ENCODE results near the gene IRF2. TPM values are rescaled to one million over a fixed set of nuclear protein-coding genes. Genes with fewer than 3 reads are reported as not detected.

Gene IRF2
- total RNA-seq, 2 experiments from 2014 or later = 11.4 to 14.9 TPM

DNA sequence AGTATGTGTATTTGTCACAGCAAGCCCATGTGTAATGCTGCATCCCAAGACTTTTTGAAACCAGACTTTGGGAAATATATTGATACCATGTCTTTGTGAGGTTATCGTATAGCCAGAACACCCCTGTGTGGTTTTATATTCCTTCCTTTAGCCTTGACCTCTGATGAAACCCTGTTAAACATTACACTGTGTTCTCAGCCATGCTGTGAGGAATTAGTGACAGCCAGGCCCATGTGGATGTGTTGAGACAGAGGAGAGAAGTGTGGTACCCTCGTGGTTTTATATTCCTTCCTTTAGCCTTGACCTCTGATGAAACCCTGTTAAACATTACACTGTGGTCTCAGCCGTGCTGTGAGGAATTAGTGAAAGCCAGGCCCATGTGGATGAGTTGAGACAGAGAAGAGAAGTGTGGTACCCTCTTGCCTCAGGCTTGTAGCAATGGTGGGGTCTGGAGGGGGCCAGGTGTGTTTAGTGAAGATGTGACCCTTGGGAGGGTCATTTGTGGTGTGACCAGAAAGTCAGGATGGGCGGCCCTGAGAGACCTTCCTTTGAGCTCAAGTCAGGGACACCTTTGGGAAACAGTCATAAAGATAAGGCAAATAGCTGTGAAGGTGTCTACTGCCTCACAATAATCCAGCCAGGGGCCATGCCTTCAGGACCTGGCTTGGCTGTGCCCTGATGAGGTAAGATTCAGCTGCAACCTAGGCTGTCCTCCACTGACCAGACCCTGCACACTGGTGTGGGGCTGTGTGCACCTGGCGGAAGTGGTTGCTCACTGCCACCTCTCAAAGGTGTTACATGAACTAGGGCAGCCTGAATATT is 110.0 kb downstream of the IRF2 start:
- intact Hi-C loops (cut with DNase I, micrococcal nuclease) = no loop called here
- Mint-ChIP-seq H3K27ac (no peak overlapping the region), H3K4me3 (no peak overlapping the region), H3K36me3 (ENCODE audit: low read depth) (no peaks in the 10 kb centered on the region), H3K9me3 (no peaks in the 10 kb centered on the region), H3K27me3 (no peaks in the 10 kb centered on the region), H3K4me1 (ENCODE audit: low read depth) (no peaks in the 10 kb centered on the region)
- DNase-seq (no peak), ATAC-seq (ENCODE audit: poor library complexity) (no peak)
- CTCF ChIA-PET = no interaction called here
- TF ChIP-seq, protein P1, sequence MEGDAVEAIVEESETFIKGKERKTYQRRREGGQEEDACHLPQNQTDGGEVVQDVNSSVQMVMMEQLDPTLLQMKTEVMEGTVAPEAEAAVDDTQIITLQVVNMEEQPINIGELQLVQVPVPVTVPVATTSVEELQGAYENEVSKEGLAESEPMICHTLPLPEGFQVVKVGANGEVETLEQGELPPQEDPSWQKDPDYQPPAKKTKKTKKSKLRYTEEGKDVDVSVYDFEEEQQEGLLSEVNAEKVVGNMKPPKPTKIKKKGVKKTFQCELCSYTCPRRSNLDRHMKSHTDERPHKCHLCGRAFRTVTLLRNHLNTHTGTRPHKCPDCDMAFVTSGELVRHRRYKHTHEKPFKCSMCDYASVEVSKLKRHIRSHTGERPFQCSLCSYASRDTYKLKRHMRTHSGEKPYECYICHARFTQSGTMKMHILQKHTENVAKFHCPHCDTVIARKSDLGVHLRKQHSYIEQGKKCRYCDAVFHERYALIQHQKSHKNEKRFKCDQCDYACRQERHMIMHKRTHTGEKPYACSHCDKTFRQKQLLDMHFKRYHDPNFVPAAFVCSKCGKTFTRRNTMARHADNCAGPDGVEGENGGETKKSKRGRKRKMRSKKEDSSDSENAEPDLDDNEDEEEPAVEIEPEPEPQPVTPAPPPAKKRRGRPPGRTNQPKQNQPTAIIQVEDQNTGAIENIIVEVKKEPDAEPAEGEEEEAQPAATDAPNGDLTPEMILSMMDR (IDR thresholded peaks at IDR 0.05) = no peak
- peaks cover 0 to 4% of the 10 kb centered on the region in 2 experiments for H3K9me3 ChIP-seq (ENCODE audit: control insufficient read depth in 1 of 2, insufficient read depth in 1 of 2, low read length in 2 of 2)
- POLR2A ChIA-PET = no interaction called here
- H3K4me1 ChIP-seq (ENCODE audit: insufficient read depth, low read length) = no peaks in the 10 kb centered on the region
- H3K27me3 ChIP-seq (ENCODE audit: control insufficient read depth in 1 of 2, insufficient read depth in 2 of 2, low read length in 2 of 2) = no peaks in the 10 kb centered on the region
- H3K27ac ChIP-seq (ENCODE audit: low read depth in 1 of 2, low read length in 2 of 2) = no peak overlapping the region
- no peak overlapping the region for H3K4me3 ChIP-seq (ENCODE audit: low read length)
- no peaks in the 10 kb centered on the region for H3K36me3 ChIP-seq (ENCODE audit: insufficient read depth, low read length)

DNA sequence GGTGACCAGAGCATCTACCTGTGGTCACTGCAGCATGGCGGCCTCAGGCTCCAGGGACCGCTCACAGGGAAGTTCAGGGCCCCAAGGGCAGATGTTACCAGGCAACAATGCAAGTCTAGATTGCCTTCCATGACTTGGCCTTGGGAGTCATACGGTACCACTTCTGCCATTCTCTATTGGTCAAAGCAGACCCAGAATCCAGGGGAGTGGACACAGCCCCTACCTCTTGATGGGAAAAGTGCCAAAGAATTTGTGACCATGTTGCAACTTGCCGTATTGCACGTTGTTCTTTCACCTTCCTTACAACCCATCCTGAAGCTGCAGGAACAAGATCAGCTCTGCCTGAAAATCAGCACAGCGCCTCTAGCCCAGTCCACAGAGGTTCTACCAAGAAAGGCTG is 111.1 kb downstream of the IRF2 start:
- CTCF ChIA-PET = no interaction called here
- Mint-ChIP-seq H3K36me3 (ENCODE audit: low read depth) (no peaks in the 10 kb centered on the region), H3K27me3 (no peaks in the 10 kb centered on the region)

DNA sequence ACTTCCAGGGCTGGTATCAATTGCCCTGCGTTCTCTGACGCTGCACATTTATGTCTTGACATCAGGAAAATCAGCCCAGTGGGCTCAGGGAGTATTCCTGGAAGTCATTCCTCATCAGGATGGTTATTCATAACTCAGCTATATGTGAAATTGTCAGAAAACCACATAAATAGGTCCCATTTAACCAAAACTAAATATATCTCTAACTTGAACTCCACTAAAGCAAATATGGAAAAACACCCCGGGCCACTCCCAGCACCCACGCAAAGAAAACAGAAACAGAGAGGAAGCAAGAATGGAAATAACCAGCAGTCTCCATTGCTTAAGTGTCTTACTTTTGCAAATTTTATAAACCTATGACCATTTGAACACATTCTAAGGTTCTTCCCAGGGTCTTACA is 112.0 kb downstream of the IRF2 start:
- Mint-ChIP-seq H3K4me3 (no peak overlapping the region), H3K9me3 (no peaks in the 10 kb centered on the region), H3K27ac (no peak overlapping the region), H3K27me3 (no peaks in the 10 kb centered on the region), H3K36me3 (ENCODE audit: low read depth) (no peaks in the 10 kb centered on the region), H3K4me1 (ENCODE audit: low read depth) (no peaks in the 10 kb centered on the region)
- no peaks in the 10 kb centered on the region for H3K36me3 ChIP-seq (ENCODE audit: insufficient read depth, low read length)
- TF ChIP-seq, protein P1 (IDR thresholded peaks at IDR 0.05) = no peak
- H3K4me3 ChIP-seq (ENCODE audit: low read length) = no peak overlapping the region
- intact Hi-C loops (cut with DNase I, micrococcal nuclease) = no loop called here
- no peaks in the 10 kb centered on the region for H3K27me3 ChIP-seq (ENCODE audit: control insufficient read depth in 1 of 2, insufficient read depth in 2 of 2, low read length in 2 of 2)
- no peaks in the 10 kb centered on the region for H3K4me1 ChIP-seq (ENCODE audit: insufficient read depth, low read length)
- DNase-seq (no peak), ATAC-seq (ENCODE audit: poor library complexity) (no peak)
- no peak overlapping the region for H3K27ac ChIP-seq (ENCODE audit: low read depth in 1 of 2, low read length in 2 of 2)
- ChIA-PET POLR2A (no interaction called here), CTCF (no interaction called here)
- H3K9me3 ChIP-seq (ENCODE audit: control insufficient read depth in 1 of 2, insufficient read depth in 1 of 2, low read length in 2 of 2) = peaks cover 0 to 4% of the 10 kb centered on the region in 2 experiments

More for the DNA sequence above, 111.1 kb downstream of the IRF2 start:
- intact Hi-C loops (cut with DNase I, micrococcal nuclease) = no loop called here
- H3K36me3 ChIP-seq (ENCODE audit: insufficient read depth, low read length) = no peaks in the 10 kb centered on the region
- no peaks in the 10 kb centered on the region for H3K27me3 ChIP-seq (ENCODE audit: control insufficient read depth in 1 of 2, insufficient read depth in 2 of 2, low read length in 2 of 2)
- no peak for ATAC-seq (ENCODE audit: poor library complexity)
- H3K27ac ChIP-seq (ENCODE audit: low read depth in 1 of 2, low read length in 2 of 2) = no peak overlapping the region
- TF ChIP-seq, protein P1 (IDR thresholded peaks at IDR 0.05) = no peak
- H3K9me3 ChIP-seq (ENCODE audit: control insufficient read depth in 1 of 2, insufficient read depth in 1 of 2, low read length in 2 of 2) = peaks cover 0 to 4% of the 10 kb centered on the region in 2 experiments
- H3K27ac Mint-ChIP-seq = no peak overlapping the region
- no peak overlapping the region for H3K4me3 ChIP-seq (ENCODE audit: low read length)
- no peak overlapping the region for H3K4me3 Mint-ChIP-seq
- no peaks in the 10 kb centered on the region for H3K4me1 Mint-ChIP-seq (ENCODE audit: low read depth)
- H3K9me3 Mint-ChIP-seq = no peaks in the 10 kb centered on the region
- H3K4me1 ChIP-seq (ENCODE audit: insufficient read depth, low read length) = no peaks in the 10 kb centered on the region
- POLR2A ChIA-PET = no interaction called here
- DNase-seq = no peak
